H1 (cell line): Measurements from ENCODE around the gene FAM53B. TPM values are rescaled to one million over a fixed set of nuclear protein-coding genes. Genes with fewer than 3 reads are reported as not detected.

ENCODE experiments used
- CTCF ChIA-PET: fragments of 300-600 bp; sonication (Branson Sonifier 250); formaldehyde crosslinking; loops from one replicate; lab custom pipeline; 2021; ENCODE audit not compliant: partially characterized antibody; lab: Charles Lee
- POLR2A ChIA-PET: fragments of 300-600 bp; sonication (Branson Sonifier 250); formaldehyde crosslinking; loops from one replicate; lab custom pipeline; 2021; ENCODE audit warnings: inconsistent platforms; ENCODE audit not compliant: partially characterized antibody; lab: Charles Lee
- DNase-seq, 2 experiments: peaks; one replicate each; pipeline versions ENCODE4 v3.0.0 to v3.0.0-alpha.2; 2010 to 2022; ENCODE audit warnings: low spot score in 2 of 2, low read depth in 1 of 2, mixed read lengths in 1 of 2
- FAIRE-seq: peaks from 2 replicates; lab custom pipeline; 2011; peaks lifted over from hg19 to GRCh38; lab: Jason Lieb, UNC
- H2AFZ ChIP-seq: 2 replicates; pipeline ENCODE4 v1.8.1; 2012; ENCODE audit warnings: low read length, inconsistent platforms
- H2AK5ac ChIP-seq: 2 replicates; pipeline ENCODE4 v1.6.1; 2013; ENCODE audit warnings: low read depth, low read length
- H2BK120ac ChIP-seq: replicated peaks from 2 replicates; pipeline ENCODE3; 2013; ENCODE audit warnings: low read depth, low read length, inconsistent platforms
- H2BK12ac ChIP-seq: 2 replicates; pipeline ENCODE4 v1.6.1; 2013; ENCODE audit warnings: low read depth, low read length
- H2BK15ac ChIP-seq: 2 replicates; pipeline ENCODE4 v1.6.1; 2013; ENCODE audit warnings: low read length
- H2BK20ac ChIP-seq: 2 replicates; pipeline ENCODE4 v1.6.1; 2013; ENCODE audit warnings: low read length
- H2BK5ac ChIP-seq: 2 replicates; pipeline ENCODE4 v1.6.1; 2013; ENCODE audit warnings: low read depth, low read length
- H3K14ac ChIP-seq: 2 replicates; pipeline ENCODE4 v1.6.1; 2013; ENCODE audit warnings: inconsistent platforms; ENCODE audit not compliant: insufficient read length
- H3K18ac ChIP-seq: 2 replicates; pipeline ENCODE4 v1.6.1; 2013; ENCODE audit warnings: low read length; ENCODE audit errors: extremely low read depth
- H3K23ac ChIP-seq: 2 replicates; pipeline ENCODE4 v1.6.1; 2013; ENCODE audit warnings: inconsistent platforms; ENCODE audit not compliant: insufficient read length
- H3K23me2 ChIP-seq: 2 replicates; pipeline ENCODE4 v1.6.1; 2013; ENCODE audit warnings: low read depth, low read length
- H3K27ac ChIP-seq: 2 replicates; pipeline ENCODE4 v1.6.1; 2011; ENCODE audit warnings: low read depth, low read length, inconsistent platforms
- H3K27me3 ChIP-seq, 4 experiments: replicated peaks in 1 of 4; 1 replicate in 1 of 4; 2 replicates in 3 of 4; pipeline versions ENCODE4 v1.6.1 to v1.8.1; 2011 to 2013; ENCODE audit warnings: low read length in 3 of 4, mild to moderate bottlenecking in 3 of 4, inconsistent platforms in 2 of 4, mixed read lengths in 2 of 4, moderate library complexity in 1 of 4; ENCODE audit not compliant: control insufficient read depth in 3 of 4, insufficient read depth in 3 of 4; ENCODE audit errors: extremely low read depth in 1 of 4
- H3K36me3 ChIP-seq, 4 experiments: 2 replicates each; pipeline versions ENCODE4 v1.6.1 to v1.8.1; 2011 to 2013; ENCODE audit warnings: mild to moderate bottlenecking in 4 of 4, low read length in 3 of 4, moderate library complexity in 2 of 4, control low read depth in 1 of 4, inconsistent platforms in 1 of 4; ENCODE audit not compliant: insufficient read depth in 4 of 4, control insufficient read depth in 2 of 4
- H3K4ac ChIP-seq: replicated peaks from 2 replicates; pipeline ENCODE3; 2013; ENCODE audit warnings: low read length, low read depth, mixed read lengths, inconsistent platforms; ENCODE audit not compliant: insufficient read length
- H3K4me1 ChIP-seq, 4 experiments: replicated peaks in 1 of 4; 1 replicate in 1 of 4; 2 replicates in 3 of 4; pipeline versions ENCODE4 v1.6.1 to v1.8.1; 2011 to 2013; ENCODE audit warnings: low read length in 3 of 4, inconsistent platforms in 2 of 4, mixed read lengths in 1 of 4; ENCODE audit not compliant: insufficient read depth in 4 of 4, control insufficient read depth in 3 of 4
- H3K4me2 ChIP-seq, 2 experiments: 2 replicates each; pipeline versions ENCODE4 v1.6.1 to v1.8.1; 2011 to 2013; ENCODE audit warnings: low read depth in 2 of 2, low read length in 2 of 2, control low read depth in 1 of 2, inconsistent platforms in 1 of 2, mild to moderate bottlenecking in 1 of 2; ENCODE audit not compliant: insufficient read depth in 1 of 2
- H3K4me3 ChIP-seq, 4 experiments: fragments of 200-600, 300-600 bp in 1 of 4; sonication (generic), shearing (Covaris generic), sonication (Bioruptor Twin) in 1 of 4; 2 replicates each; pipeline versions ENCODE4 v1.5.1 to v1.8.1; 2011 to 2016; ENCODE audit warnings: low read length in 4 of 4, low read depth in 3 of 4, control low read depth in 2 of 4, inconsistent platforms in 2 of 4, mild to moderate bottlenecking in 2 of 4, mixed read lengths in 1 of 4, moderate library complexity in 1 of 4; ENCODE audit not compliant: insufficient read depth in 2 of 4; ENCODE audit errors: extremely low read depth in 1 of 4
- H3K56ac ChIP-seq: replicated peaks from 2 replicates; pipeline ENCODE3; 2013; ENCODE audit warnings: low read depth, mild to moderate bottlenecking, mixed read lengths, low read length, inconsistent platforms; ENCODE audit not compliant: insufficient read length
- H3K79me1 ChIP-seq: 2 replicates; pipeline ENCODE4 v1.6.1; 2013; ENCODE audit warnings: low read depth, low read length, control low read depth
- H3K79me2 ChIP-seq, 2 experiments: 2 replicates each; pipeline versions ENCODE4 v1.6.1 to v1.8.1; 2012 to 2013; ENCODE audit warnings: low read length in 2 of 2, mild to moderate bottlenecking in 2 of 2, inconsistent platforms in 1 of 2; ENCODE audit not compliant: insufficient read depth in 2 of 2, control insufficient read depth in 1 of 2
- H3K9ac ChIP-seq, 4 experiments: replicated peaks in 1 of 4; 1 replicate in 1 of 4; 2 replicates in 3 of 4; pipeline versions ENCODE4 v1.6.1 to v1.8.1; 2011 to 2013; ENCODE audit warnings: low read depth in 3 of 4, low read length in 3 of 4, control low read depth in 2 of 4, mild to moderate bottlenecking in 2 of 4, moderate library complexity in 2 of 4, inconsistent platforms in 1 of 4; ENCODE audit errors: extremely low read depth in 1 of 4
- H3K9me3 ChIP-seq, 2 experiments: 2 replicates each; pipeline versions ENCODE4 v1.6.1 to v1.8.1; 2012 to 2013; ENCODE audit warnings: mild to moderate bottlenecking in 2 of 2, moderate library complexity in 2 of 2, control low read depth in 1 of 2, inconsistent platforms in 1 of 2, low read depth in 1 of 2, low read length in 1 of 2, mixed read lengths in 1 of 2; ENCODE audit not compliant: insufficient read depth in 2 of 2
- H4K20me1 ChIP-seq, 2 experiments: replicated peaks in 1 of 2; 2 replicates each; pipeline versions ENCODE3 to v1.8.1; 2011 to 2013; ENCODE audit warnings: inconsistent platforms in 2 of 2, low read length in 2 of 2, mild to moderate bottlenecking in 1 of 2; ENCODE audit not compliant: insufficient read depth in 2 of 2, control insufficient read depth in 1 of 2
- H4K5ac ChIP-seq: 2 replicates; pipeline ENCODE4 v1.6.1; 2013; ENCODE audit warnings: low read length, low read depth, mixed read lengths, inconsistent platforms; ENCODE audit not compliant: insufficient read length
- H4K8ac ChIP-seq: 2 replicates; pipeline ENCODE4 v1.8.0; 2013; ENCODE audit warnings: mild to moderate bottlenecking, moderate library complexity, low read length, inconsistent platforms; ENCODE audit not compliant: insufficient read depth; ENCODE audit errors: extremely low read depth
- H4K91ac ChIP-seq: replicated peaks from 2 replicates; pipeline ENCODE3; 2013; ENCODE audit warnings: low read length, mixed read lengths, inconsistent platforms; ENCODE audit not compliant: insufficient read length
- CHD1 ChIP-seq: IDR thresholded peaks from 2 replicates; pipeline ENCODE4 v1.6.1; 2012; ENCODE audit warnings: low read depth, low read length, improper control_type of control experiment
- EGR1 ChIP-seq: IDR thresholded peaks from 2 replicates; pipeline ENCODE4 v1.6.1; 2011; ENCODE audit warnings: low read depth, low read length, borderline replicate concordance
- HDAC2 ChIP-seq, 2 experiments: fragments of 300-600 bp in 1 of 2; sonication (generic) in 1 of 2; IDR thresholded peaks; 2 replicates each; pipeline ENCODE4 v1.6.1; 2011 to 2012; ENCODE audit warnings: low read depth in 2 of 2, low read length in 2 of 2, mild to moderate bottlenecking in 2 of 2, moderate library complexity in 2 of 2, borderline replicate concordance in 1 of 2, inconsistent platforms in 1 of 2
- RAD21 ChIP-seq, 2 experiments: IDR thresholded peaks in 1 of 2; conservative IDR thresholded peaks in 1 of 2; 2 replicates each; pipeline ENCODE4 v1.6.1; 2011; ENCODE audit warnings: low read depth in 2 of 2, low read length in 2 of 2, improper control_type of control experiment in 1 of 2, inconsistent platforms in 1 of 2, mild to moderate bottlenecking in 1 of 2, moderate library complexity in 1 of 2
- TAF1 ChIP-seq: IDR thresholded peaks from 2 replicates; pipeline ENCODE4 v1.6.1; 2011; ENCODE audit warnings: mild to moderate bottlenecking, low read depth, low read length
- TAF7 ChIP-seq: optimal IDR thresholded peaks from 2 replicates; pipeline ENCODE3; 2011; ENCODE audit warnings: low read depth, mild to moderate bottlenecking, inconsistent platforms, low read length, moderate library complexity, borderline replicate concordance
- TBP ChIP-seq: IDR thresholded peaks from 2 replicates; pipeline ENCODE4 v1.6.1; 2011; ENCODE audit warnings: low read depth, low read length, improper control_type of control experiment
- TCF12 ChIP-seq: IDR thresholded peaks from 2 replicates; pipeline ENCODE4 v1.6.1; 2011; ENCODE audit warnings: low read depth, mild to moderate bottlenecking, low read length
- ZNF274 ChIP-seq: IDR thresholded peaks from 2 replicates; pipeline ENCODE4 v1.7.0; 2012; ENCODE audit warnings: low read length, borderline replicate concordance; ENCODE audit errors: extremely low read depth
- WGBS, 2 experiments: shearing (Covaris generic) in 1 of 2; methylation state at CpG; one replicate each; pipeline versions ENCODE4 v1.1.6 to v1.1.7; 2013 to 2015; ENCODE audit warnings: low lambda C conversion rate in 2 of 2, mixed read lengths in 2 of 2, inconsistent platforms in 1 of 2, low coverage in 1 of 2, missing lambda C conversion rate in 1 of 2; ENCODE audit not compliant: insufficient replicate concordance in 2 of 2, insufficient coverage in 1 of 2, insufficient read length in 1 of 2; ENCODE audit errors: extremely low coverage in 1 of 2, missing lambda C conversion rate in 1 of 2; 5-methylcytosine and 5-hydroxymethylcytosine counted together
- polyA plus RNA-seq, 7 experiments: library from polyadenylated mRNA; depleted of rRNA in 3 of 7; stranded (reverse) in 5 of 7; unstranded in 2 of 7; fragments of >200 nt in 5 of 7; fragments of 200-250 nt in 2 of 7; gene quantifications; 1 replicate in 5 of 7; 2 replicates in 1 of 7; 4 replicates in 1 of 7; pipeline versions ENCODE4 v1.2.1 to v1.2.3, GENCODE V29; 2011 to 2013; ENCODE audit warnings: missing spikeins in 2 of 7, mixed read lengths in 2 of 7
- total RNA-seq: library from RNA; stranded (reverse); fragmentation: NEBNext Ultra II Directional; extraction: Animal tissue kit (Norgen Biotek cat#: 25700); gene quantifications from 2 replicates; pipeline ENCODE4 v1.2.1, GENCODE V29; 2021
- TF ChIP-seq, protein P1 (sequence below): IDR thresholded peaks from 2 replicates; pipeline ENCODE4 v1.6.1; 2012; ENCODE audit warnings: inconsistent platforms
- TF ChIP-seq, protein P2 (sequence below): IDR thresholded peaks from 2 replicates; pipeline ENCODE4 v1.6.1; 2012; ENCODE audit warnings: low read length, inconsistent platforms

The FAM53B gene
- total and polyA plus RNA-seq, 2 of the 8 experiments (the other 6 are each of a cell fraction or from before 2014, with no cell fraction given) = 5.3 to 14.4 TPM

DNA sequence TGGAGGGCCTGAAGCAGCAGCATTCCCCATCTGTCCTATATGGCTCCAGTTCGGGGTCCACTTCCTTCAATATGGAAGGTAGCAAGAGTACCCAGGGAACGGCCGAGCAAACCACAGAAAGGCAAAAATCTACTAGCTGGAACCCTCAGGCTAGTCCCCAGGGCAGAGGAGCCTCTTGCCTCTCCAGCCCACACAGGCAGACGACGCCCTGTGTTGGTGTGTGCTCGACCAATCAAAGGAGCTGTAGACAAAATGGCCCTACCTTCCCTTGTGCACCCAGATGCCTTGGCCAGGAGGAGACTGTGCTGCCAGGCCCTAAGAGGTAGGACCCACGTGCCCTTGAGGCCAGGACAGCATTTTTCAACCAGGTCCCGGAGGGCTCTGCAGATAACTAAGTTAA is 91.5 kb downstream of the FAM53B start:
- Histone ChIP-seq H4K20me1 (peaks cover 0 to 9% of the 10 kb centered on the region in 2 experiments), H4K8ac (no peak overlapping the region), H3K4me3 (no peak overlapping the region), H3K56ac (no peak overlapping the region), H2BK15ac (no peak overlapping the region), H3K9ac (no peak overlapping the region), H2AK5ac (0 out of 2 replicates have a peak overlapping the region, but pooled peaks have one; percentile 55), H3K79me1 (no peaks in the 10 kb centered on the region; the same call in 1 of the 2 replicates), H2BK12ac (no peak overlapping the region), H3K23me2 (no peaks in the 10 kb centered on the region), H3K9me3 (no peaks in the 10 kb centered on the region), H3K36me3 (no peaks in the 10 kb centered on the region), H3K18ac (peak overlapping the region; percentile 19; the same call in 1 of the 2 replicates), H4K91ac (no peak overlapping the region), H3K27me3 (no peaks in the 10 kb centered on the region), H4K5ac (no peak overlapping the region), H3K27ac (no peak overlapping the region), H2BK20ac (no peak overlapping the region), H3K4me1 (peaks cover 0 to 26% (median 15%) of the 10 kb centered on the region in 4 experiments; a peak in 6 of 7 replicates), H3K4me2 (no peak overlapping the region), H3K23ac (no peak overlapping the region), H2BK5ac (no peak overlapping the region), H2BK120ac (no peak overlapping the region), H3K14ac (no peak overlapping the region), H2AFZ (no peak overlapping the region), H3K4ac (no peak overlapping the region), H3K79me2 (no peaks in the 10 kb centered on the region)
- CTCF ChIA-PET = interaction anchor here (0.7 to 1.8 kb wide), 6 partner anchors 9 to 89 kb away, joined by 3 to 6 read pairs (median 3); no protein-coding TSS in a partner anchor
- POLR2A ChIA-PET = interaction anchor here (2.0 kb wide), 1 partner anchor 11 kb away, joined by 5 read pairs; no protein-coding TSS in a partner anchor
- no peak for FAIRE-seq
- WGBS, 2 experiments = 96% methylated on average over 8 of the region's 8 CpGs; no CpG with 5 or more reads in 1 of the 2 experiments
- no peak for DNase-seq
- TF ChIP-seq, protein P1, sequence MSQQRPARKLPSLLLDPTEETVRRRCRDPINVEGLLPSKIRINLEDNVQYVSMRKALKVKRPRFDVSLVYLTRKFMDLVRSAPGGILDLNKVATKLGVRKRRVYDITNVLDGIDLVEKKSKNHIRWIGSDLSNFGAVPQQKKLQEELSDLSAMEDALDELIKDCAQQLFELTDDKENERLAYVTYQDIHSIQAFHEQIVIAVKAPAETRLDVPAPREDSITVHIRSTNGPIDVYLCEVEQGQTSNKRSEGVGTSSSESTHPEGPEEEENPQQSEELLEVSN = no peak
- TF ChIP-seq RAD21 (IDR thresholded peaks at IDR 0.05 in 1 of 2, conservative IDR thresholded peaks at IDR 0.05 in 1 of 2; ENCODE audit: low read depth in 2 of 2, low read length in 2 of 2) = no peak
- no peak for TF ChIP-seq TCF12
- TF ChIP-seq TAF1 = no peak
- no peak for TF ChIP-seq TAF7
- TF ChIP-seq ZNF274 = no peak
- TF ChIP-seq EGR1 = no peak
- TF ChIP-seq TBP = no peak
- TF ChIP-seq CHD1 = no peak
- TF ChIP-seq, protein P2, sequence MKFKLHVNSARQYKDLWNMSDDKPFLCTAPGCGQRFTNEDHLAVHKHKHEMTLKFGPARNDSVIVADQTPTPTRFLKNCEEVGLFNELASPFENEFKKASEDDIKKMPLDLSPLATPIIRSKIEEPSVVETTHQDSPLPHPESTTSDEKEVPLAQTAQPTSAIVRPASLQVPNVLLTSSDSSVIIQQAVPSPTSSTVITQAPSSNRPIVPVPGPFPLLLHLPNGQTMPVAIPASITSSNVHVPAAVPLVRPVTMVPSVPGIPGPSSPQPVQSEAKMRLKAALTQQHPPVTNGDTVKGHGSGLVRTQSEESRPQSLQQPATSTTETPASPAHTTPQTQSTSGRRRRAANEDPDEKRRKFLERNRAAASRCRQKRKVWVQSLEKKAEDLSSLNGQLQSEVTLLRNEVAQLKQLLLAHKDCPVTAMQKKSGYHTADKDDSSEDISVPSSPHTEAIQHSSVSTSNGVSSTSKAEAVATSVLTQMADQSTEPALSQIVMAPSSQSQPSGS = no peak
- TF ChIP-seq HDAC2 (IDR thresholded peaks at IDR 0.05; ENCODE audit: borderline replicate concordance in 1 of 2, low read depth in 2 of 2, low read length in 2 of 2) = no peak
